Neutrophil (primary cell): Measurements from ENCODE around the gene SLC12A8.

Experiments used
- H3K27ac ChIP-seq: fragments of 200-600 bp; sonication (generic); 2 replicates; pipeline ENCODE4 v1.5.1; 2016; ENCODE audit warnings: mild to moderate bottlenecking, moderate library complexity
- H3K27me3 ChIP-seq: fragments of 200-600 bp; sonication (generic); 2 replicates; pipeline ENCODE4 v1.6.0; 2016; ENCODE audit warnings: mild to moderate bottlenecking
- H3K36me3 ChIP-seq: fragments of 200-600 bp; sonication (generic); 2 replicates; pipeline ENCODE4 v1.5.1; 2017
- H3K4me1 ChIP-seq, 2 experiments: fragments of 200-600 bp in 1 of 2; sonication (generic) in 1 of 2; 1 replicate in 1 of 2; 2 replicates in 1 of 2; pipeline versions ENCODE4 v1.5.1 to v1.6.1; 2013 to 2016; ENCODE audit warnings: low read depth in 1 of 2, low read length in 1 of 2, mild to moderate bottlenecking in 1 of 2, moderate library complexity in 1 of 2; ENCODE audit not compliant: control insufficient read depth in 1 of 2, insufficient read depth in 1 of 2
- H3K4me3 ChIP-seq, 2 experiments: fragments of 200-600 bp in 1 of 2; sonication (generic) in 1 of 2; 1 replicate in 1 of 2; 2 replicates in 1 of 2; pipeline ENCODE4 v1.5.1; 2013 to 2016; ENCODE audit warnings: low read depth in 1 of 2, low read length in 1 of 2, mild to moderate bottlenecking in 1 of 2, moderate library complexity in 1 of 2
- H3K9me3 ChIP-seq: fragments of 200-600 bp; sonication (generic); 2 replicates; pipeline ENCODE4 v1.5.1; 2016
- CTCF ChIP-seq: fragments of 200-600 bp; sonication (generic); IDR thresholded peaks from 2 replicates; pipeline ENCODE4 v1.5.1; 2016; ENCODE audit warnings: antibody characterized with exemption

Gene SLC12A8

DNA sequence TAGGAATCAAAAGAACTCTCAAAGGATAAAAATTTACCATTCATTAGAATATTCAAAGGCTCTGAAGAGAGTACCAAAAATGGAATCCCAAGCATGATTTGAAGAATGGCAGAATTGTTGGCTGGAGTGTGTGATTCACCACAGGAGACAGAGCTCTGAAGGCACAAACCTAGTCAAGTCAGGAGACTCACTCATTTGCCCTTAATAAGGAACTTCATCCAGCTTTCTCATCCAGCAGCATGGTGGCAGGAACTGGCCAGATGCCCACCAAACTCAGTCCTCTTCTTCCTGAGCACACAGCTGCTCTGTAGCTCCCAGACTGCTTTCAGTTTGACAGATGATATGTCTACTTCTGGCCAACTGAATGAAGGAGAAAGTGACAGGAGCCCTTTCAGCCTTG lies 140.2 kb downstream of the SLC12A8 start:
- no peaks in the 10 kb centered on the region for H3K4me1 ChIP-seq
- no peaks in the 10 kb centered on the region for H3K9me3 ChIP-seq
- no peak overlapping the region for H3K27ac ChIP-seq
- H3K36me3 ChIP-seq: no peaks in the 10 kb centered on the region
- H3K4me3 ChIP-seq: no peak overlapping the region
- H3K27me3 ChIP-seq: no peaks in the 10 kb centered on the region
- TF ChIP-seq CTCF: no peak

DNA sequence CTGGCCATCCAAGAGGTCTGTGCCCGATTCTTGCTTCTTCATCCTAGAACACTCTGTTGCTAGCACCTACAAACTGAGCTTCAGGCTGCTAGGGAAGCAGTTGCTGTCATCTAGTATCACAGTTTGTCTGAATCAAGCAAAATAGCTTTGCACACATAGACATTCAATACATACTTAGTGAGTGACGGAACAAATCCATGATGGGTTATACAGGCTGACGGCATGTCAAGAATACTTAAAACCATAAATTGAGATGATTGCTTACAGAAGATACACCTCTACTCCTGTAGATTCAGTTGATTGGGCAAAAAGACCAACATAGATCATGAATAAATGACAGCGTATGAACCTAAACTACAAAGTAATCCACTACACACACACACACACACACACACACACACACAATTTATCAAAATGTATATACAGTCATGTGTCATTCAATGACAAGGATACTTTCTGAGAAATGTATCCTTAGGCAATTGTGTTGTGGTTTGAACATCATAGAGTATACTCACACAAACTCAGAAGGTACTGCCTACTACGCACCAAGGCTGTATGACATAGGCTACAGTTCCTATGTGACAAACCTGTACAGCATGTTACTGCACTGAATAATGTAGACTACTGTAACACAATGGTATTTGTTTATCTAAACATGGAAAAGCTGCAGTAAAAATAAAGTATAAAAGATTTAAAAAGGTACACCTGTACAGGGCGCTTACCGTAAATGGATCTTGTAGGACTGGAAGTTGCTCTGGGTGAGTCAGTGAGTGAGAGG lies 142.4 kb downstream of the SLC12A8 start:
- Histone ChIP-seq H3K36me3 (no peaks in the 10 kb centered on the region), H3K4me1 (no peaks in the 10 kb centered on the region), H3K27ac (no peak overlapping the region), H3K4me3 (no peak overlapping the region), H3K9me3 (no peaks in the 10 kb centered on the region), H3K27me3 (no peaks in the 10 kb centered on the region)
- TF ChIP-seq CTCF: no peak

- no peaks in the 10 kb centered on the region for H3K27me3 ChIP-seq
- no peak for TF ChIP-seq CTCF
- H3K9me3 ChIP-seq: no peaks in the 10 kb centered on the region
- no peak overlapping the region for H3K27ac ChIP-seq
- no peaks in the 10 kb centered on the region for H3K4me1 ChIP-seq
- H3K4me3 ChIP-seq: no peak overlapping the region
- H3K36me3 ChIP-seq: no peaks in the 10 kb centered on the region
These were observed 143.1 kb downstream of the SLC12A8 start for GRCh38 chr3:125069452-125069851.

DNA sequence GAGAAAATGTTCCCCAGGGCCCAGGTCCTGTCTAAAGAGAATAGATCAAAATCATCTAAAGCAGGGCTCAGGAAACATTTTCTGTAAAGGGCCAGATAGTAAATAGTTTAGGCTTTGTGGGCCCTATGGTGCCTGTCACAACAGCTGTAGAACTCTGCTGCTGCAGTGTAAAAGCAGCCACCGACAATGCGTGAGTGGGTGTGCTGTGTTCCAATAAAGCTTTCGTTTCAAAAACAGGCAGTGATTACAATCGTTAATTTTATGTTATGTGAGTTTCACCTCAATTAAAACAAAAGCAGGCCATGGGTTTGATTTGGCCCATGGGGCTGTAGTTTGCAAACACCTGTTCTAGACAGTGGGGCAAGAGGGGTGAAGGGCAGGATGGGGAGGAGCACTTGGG lies 144.3 kb downstream of the SLC12A8 start:
- no peak for TF ChIP-seq CTCF
- Histone ChIP-seq H3K9me3 (no peaks in the 10 kb centered on the region), H3K27me3 (peaks cover 10% of the 10 kb centered on the region)

GRCh38 chr3:125067225-125067624 lies 145.3 kb downstream of the SLC12A8 start:
- Histone ChIP-seq H3K9me3 (no peaks in the 10 kb centered on the region), H3K27me3 (peaks cover 20% of the 10 kb centered on the region), H3K36me3 (no peaks in the 10 kb centered on the region), H3K27ac (no peak overlapping the region), H3K4me1 (no peaks in the 10 kb centered on the region), H3K4me3 (no peak overlapping the region)
- no peak for TF ChIP-seq CTCF

More for the DNA sequence above, 144.3 kb downstream of the SLC12A8 start:
- Histone ChIP-seq H3K27ac (no peak overlapping the region), H3K4me1 (no peaks in the 10 kb centered on the region), H3K36me3 (no peaks in the 10 kb centered on the region), H3K4me3 (no peak overlapping the region)
